Epithelial cell of proximal tubule (primary cell): ENCODE measurements around the gene PARPBP. TPM values are rescaled to one million over a fixed set of nuclear protein-coding genes. Genes with fewer than 3 reads are reported as not detected.
"Not testable (repeated sequence)": the region's sequence is repeated elsewhere in the genome, so short reads cannot be mapped to it uniquely, and the experiment has no call there.

Experiments used
- DNase-seq: peaks from one replicate; pipeline ENCODE4 v3.0.0-alpha.2; 2011; ENCODE audit warnings: low read depth
- H3K4me3 ChIP-seq: 2 replicates; pipeline ENCODE4 v1.5.1; 2011; ENCODE audit warnings: low read depth, mild to moderate bottlenecking, low read length
- CTCF ChIP-seq: conservative IDR thresholded peaks from 2 replicates; pipeline ENCODE4 v1.5.1; 2012; ENCODE audit warnings: low read depth, mild to moderate bottlenecking, low read length
- total RNA-seq: library from RNA; depleted of rRNA; stranded (reverse); fragments of >200 nt; gene quantifications from 2 replicates; pipeline ENCODE4 v1.2.3, GENCODE V29; 2015

Gene PARPBP
- 8.2 and 24.7 TPM in 2 replicates for total RNA-seq

GRCh38 chr12:102119674-102120563, at the start of gene PARPBP, which contains the start of gene NUP37:
PARPBP (plus strand) TSS chr12:102120183; CDS start chr12:102123889, 3,706 bp downstream.
NUP37 (minus strand) TSS chr12:102120114; CDS start chr12:102118518, 1,596 bp downstream.
- H3K4me3 ChIP-seq: peak within 1 kb of the TSS; percentile 94
- peak; percentile 27 for DNase-seq
- no peak for TF ChIP-seq CTCF

GRCh38 chr12:102072092-102072491, 47.9 kb upstream of the PARPBP start:
- H3K4me3 ChIP-seq, DNase-seq: not testable (repeated sequence)

GRCh38 chr12:102080842-102081241, 39.1 kb upstream of the PARPBP start:
- no peak for DNase-seq
- no peak overlapping the region for H3K4me3 ChIP-seq
- no peak for TF ChIP-seq CTCF

- not testable (repeated sequence) for DNase-seq, H3K4me3 ChIP-seq
Measured at GRCh38 chr12:102089228-102089835, 30.7 kb upstream of the PARPBP start.

GRCh38 chr12:102093319-102093718, 26.7 kb upstream of the PARPBP start:
- DNase-seq: no peak
- H3K4me3 ChIP-seq: no peak overlapping the region
- TF ChIP-seq CTCF: no peak

GRCh38 chr12:102095677-102096263, 24.2 kb upstream of the PARPBP start:
- TF ChIP-seq CTCF: peak; percentile 56
- no peak overlapping the region for H3K4me3 ChIP-seq
- no peak for DNase-seq

- TF ChIP-seq CTCF: no peak
- H3K4me3 ChIP-seq: no peak overlapping the region
- no peak for DNase-seq
Measured at GRCh38 chr12:102096855-102097254, 23.1 kb upstream of the PARPBP start.

GRCh38 chr12:102106905-102107304, 13.1 kb upstream of the PARPBP start:
- H3K4me3 ChIP-seq: no peak overlapping the region
- no peak for DNase-seq
- TF ChIP-seq CTCF: no peak
